HEK293T (cell line): Measurements from ENCODE around the gene SLC35G6.

ENCODE experiments used
- CTCF ChIA-PET: fragments of 350-600 bp; formaldehyde crosslinking; extraction: SDS; loops from one replicate; lab custom pipeline; 2021; ENCODE audit warnings: antibody characterized with exemption, inconsistent platforms; lab: Yijun Ruan, JAX
- POLR2A ChIA-PET: fragments of 350-600 bp; formaldehyde crosslinking; extraction: SDS; loops from one replicate; lab custom pipeline; 2020; ENCODE audit warnings: antibody characterized with exemption, inconsistent platforms; lab: Yijun Ruan, JAX
- DNase-seq: peaks from one replicate; pipeline ENCODE4 v3.0.0; 2012; ENCODE audit warnings: mixed read lengths; ENCODE audit errors: extremely low spot score
- ARNT ChIP-seq: fragments of 450-650 bp; IDR thresholded peaks from 2 replicates; pipeline ENCODE4 v1.6.1; 2017; ENCODE audit warnings: mild to moderate bottlenecking
- BHLHE40 ChIP-seq: fragments of 450-650 bp; IDR thresholded peaks from 2 replicates; pipeline ENCODE4 v1.6.1; 2016; ENCODE audit warnings: mild to moderate bottlenecking, moderate library complexity, borderline replicate concordance
- CTBP1 ChIP-seq: fragments of 450-650 bp; IDR thresholded peaks from 2 replicates; pipeline ENCODE4 v1.6.1; 2016; ENCODE audit warnings: borderline replicate concordance
- ELF4 ChIP-seq: fragments of 450-650 bp; IDR thresholded peaks from 2 replicates; pipeline ENCODE4 v1.6.1; 2017; ENCODE audit warnings: antibody characterized with exemption
- FOXA1 ChIP-seq: fragments of 450-650 bp; IDR thresholded peaks from 2 replicates; pipeline ENCODE4 v1.6.1; 2016; ENCODE audit warnings: mild to moderate bottlenecking
- FOXK2 ChIP-seq: fragments of 450-650 bp; IDR thresholded peaks from 2 replicates; pipeline ENCODE4 v1.6.1; 2016; ENCODE audit warnings: mild to moderate bottlenecking
- FOXM1 ChIP-seq: fragments of 450-650 bp; IDR thresholded peaks from 2 replicates; pipeline ENCODE4 v1.6.1; 2017; ENCODE audit warnings: mild to moderate bottlenecking, borderline replicate concordance
- HDGF ChIP-seq: fragments of 450-650 bp; IDR thresholded peaks from 2 replicates; pipeline ENCODE4 v1.6.1; 2017; ENCODE audit warnings: antibody characterized with exemption, borderline replicate concordance
- L3MBTL2 ChIP-seq: fragments of 450-650 bp; conservative IDR thresholded peaks from 2 replicates; pipeline ENCODE4 v1.6.1; 2016; ENCODE audit warnings: mild to moderate bottlenecking
- LEF1 ChIP-seq: fragments of 450-650 bp; IDR thresholded peaks from 2 replicates; pipeline ENCODE4 v1.6.1; 2017; ENCODE audit warnings: mild to moderate bottlenecking, borderline replicate concordance
- NFRKB ChIP-seq: fragments of 450-650 bp; IDR thresholded peaks from 2 replicates; pipeline ENCODE4 v1.6.1; 2016; ENCODE audit warnings: mild to moderate bottlenecking, moderate library complexity
- PKNOX1 ChIP-seq: fragments of 450-650 bp; IDR thresholded peaks from 2 replicates; pipeline ENCODE4 v1.6.1; 2016
- SP1 ChIP-seq: fragments of 450-650 bp; IDR thresholded peaks from 2 replicates; pipeline ENCODE4 v1.6.1; 2017
- SUZ12 ChIP-seq: fragments of 450-650 bp; IDR thresholded peaks from 2 replicates; pipeline ENCODE4 v1.6.1; 2016; ENCODE audit warnings: mild to moderate bottlenecking
- TARDBP ChIP-seq: fragments of 450-650 bp; IDR thresholded peaks from 2 replicates; pipeline ENCODE4 v1.6.1; 2016
- ZNF384 ChIP-seq: fragments of 450-650 bp; IDR thresholded peaks from 2 replicates; pipeline ENCODE4 v1.6.1; 2016

Gene SLC35G6

GRCh38 chr17:7501729-7502128, 20.5 kb downstream of the SLC35G6 start:
- TF ChIP-seq CTBP1: no peak
- TF ChIP-seq FOXA1: no peak
- TF ChIP-seq HDGF: no peak
- no peak for TF ChIP-seq ELF4
- no peak for TF ChIP-seq SP1
- no peak for TF ChIP-seq ARNT
- no peak for TF ChIP-seq BHLHE40
- TF ChIP-seq PKNOX1: no peak
- TF ChIP-seq L3MBTL2: no peak
- no peak for TF ChIP-seq FOXM1
- ChIA-PET POLR2A (interaction anchor here (1.0 kb wide), 1 partner anchor 146 kb away, joined by 3 read pairs; no protein-coding TSS in a partner anchor), CTCF (no interaction called here)
- DNase-seq: no peak

GRCh38 chr17:7502171-7502847, 21.1 kb downstream of the SLC35G6 start:
- ChIA-PET POLR2A (interaction anchor here (1.0 kb wide), 1 partner anchor 146 kb away, joined by 3 read pairs; no protein-coding TSS in a partner anchor), CTCF (no interaction called here)
- TF ChIP-seq FOXM1: no peak

GRCh38 chr17:7502987-7503386, 21.7 kb downstream of the SLC35G6 start:
- TF ChIP-seq HDGF (no peak), ZNF384 (no peak), SP1 (no peak), TARDBP (no peak), L3MBTL2 (no peak), SUZ12 (no peak), FOXM1 (no peak), LEF1 (no peak), CTBP1 (no peak), NFRKB (no peak), PKNOX1 (no peak), ELF4 (no peak), BHLHE40 (no peak)
- ChIA-PET POLR2A (no interaction called here), CTCF (no interaction called here)
- no peak for DNase-seq

More at GRCh38 chr17:7502171-7502847, 21.1 kb downstream of the SLC35G6 start:
- DNase-seq: no peak

- DNase-seq: no peak
- no peak for TF ChIP-seq FOXK2
- TF ChIP-seq TARDBP: no peak
- TF ChIP-seq L3MBTL2: no peak
- TF ChIP-seq LEF1: no peak
- no peak for TF ChIP-seq FOXM1
- TF ChIP-seq NFRKB: no peak
- no peak for TF ChIP-seq ZNF384
- TF ChIP-seq SUZ12: no peak
- no peak for TF ChIP-seq ELF4
- TF ChIP-seq PKNOX1: no peak
- TF ChIP-seq SP1: no peak
- TF ChIP-seq BHLHE40: no peak
- TF ChIP-seq CTBP1: no peak
- no peak for TF ChIP-seq ARNT
- TF ChIP-seq FOXA1: no peak
- CTCF ChIA-PET: no interaction called here
- POLR2A ChIA-PET: no interaction called here
Observed at GRCh38 chr17:7503521-7503920, 22.3 kb downstream of the SLC35G6 start.

- DNase-seq: no peak
- POLR2A ChIA-PET: interaction anchor here (2.8 kb wide), 1 partner anchor 53 kb away, joined by 9 read pairs; the partner anchor contains the start of gene SENP3
- CTCF ChIA-PET: no interaction called here
- TF ChIP-seq SUZ12: no peak
- TF ChIP-seq BHLHE40: no peak
- no peak for TF ChIP-seq ELF4
- no peak for TF ChIP-seq HDGF
- TF ChIP-seq FOXA1: no peak
- TF ChIP-seq ZNF384: no peak
- no peak for TF ChIP-seq LEF1
- no peak for TF ChIP-seq ARNT
- TF ChIP-seq CTBP1: no peak
- TF ChIP-seq PKNOX1: no peak
- no peak for TF ChIP-seq L3MBTL2
- TF ChIP-seq FOXK2: no peak
- no peak for TF ChIP-seq TARDBP
- TF ChIP-seq SP1: no peak
Observed at GRCh38 chr17:7508145-7508544, 26.9 kb downstream of the SLC35G6 start.

- TF ChIP-seq BHLHE40: no peak
- no peak for TF ChIP-seq ZNF384
- TF ChIP-seq LEF1: no peak
- no peak for TF ChIP-seq FOXK2
- TF ChIP-seq FOXA1: no peak
- DNase-seq: no peak
- ChIA-PET CTCF (interaction anchor here (0.6 kb wide), 1 partner anchor 12 kb away, joined by 4 read pairs; no protein-coding TSS in a partner anchor), POLR2A (interaction anchor here (1.0 to 2.8 kb wide), 3 partner anchors 23 to 105 kb away, joined by 3 to 9 read pairs (median 4); partner anchors contain the start of genes SENP3 and TMEM256)
Observed at GRCh38 chr17:7508846-7509245, 27.6 kb downstream of the SLC35G6 start.
